Stimulated activated CD8-positive, alpha-beta memory T cell treated with anti-CD3 and anti-CD28 coated beads, Interleukin-2, amount 100 ng/mL, for 48 hours (primary cell): ENCODE data around the gene TMEM163.
"Not testable (repeated sequence)": the region's sequence is repeated elsewhere in the genome, so short reads cannot be mapped to it uniquely, and the experiment has no call there.

Source experiments
- DNase-seq, 2 donors: peaks; one replicate each; pipeline ENCODE4 v3.0.0-alpha.2; 2020; ENCODE audit warnings: low read depth in 2 of 2

Gene TMEM163

GRCh38 chr2:134536296-134536695 lies 182.5 kb downstream of the TMEM163 start:
- DNase-seq, result no peak

GRCh38 chr2:134532537-134532936 lies 186.3 kb downstream of the TMEM163 start:
- DNase-seq, result no peak

- DNase-seq, result no peak
These were observed 191.4 kb downstream of the TMEM163 start for GRCh38 chr2:134527381-134527780.

GRCh38 chr2:134522496-134523455 lies 196.0 kb downstream of the TMEM163 start:
- DNase-seq, result no peak

- no peak for DNase-seq
These were observed 200.7 kb downstream of the TMEM163 start for GRCh38 chr2:134518101-134518500.

GRCh38 chr2:134515137-134515536 lies 203.7 kb downstream of the TMEM163 start:
- no peak for DNase-seq

GRCh38 chr2:134513465-134513804 lies 205.4 kb downstream of the TMEM163 start:
- DNase-seq, result no peak

- no peak for DNase-seq
These were observed 205.9 kb downstream of the TMEM163 start for GRCh38 chr2:134512734-134513464.

GRCh38 chr2:134508391-134508790 lies 210.4 kb downstream of the TMEM163 start:
- no peak for DNase-seq

- DNase-seq, result no peak
These were observed 211.1 kb downstream of the TMEM163 start for GRCh38 chr2:134507697-134508096.

GRCh38 chr2:134507159-134507558 lies 211.6 kb downstream of the TMEM163 start:
- not testable (repeated sequence) for DNase-seq

GRCh38 chr2:134505446-134505845 lies 213.4 kb downstream of the TMEM163 start:
- DNase-seq, result no peak

GRCh38 chr2:134504586-134505336 lies 214.0 kb downstream of the TMEM163 start:
- no peak for DNase-seq

GRCh38 chr2:134502104-134502503 lies 216.7 kb downstream of the TMEM163 start:
- DNase-seq, result no peak

GRCh38 chr2:134501476-134502091 lies 217.2 kb downstream of the TMEM163 start:
- DNase-seq, result no peak

- DNase-seq, result no peak
These were observed 218.4 kb downstream of the TMEM163 start for GRCh38 chr2:134500211-134500935.

- DNase-seq, result no peak
These were observed 219.4 kb downstream of the TMEM163 start for GRCh38 chr2:134499307-134499926.

- no peak for DNase-seq
These were observed 220.1 kb downstream of the TMEM163 start for GRCh38 chr2:134498654-134499053.

GRCh38 chr2:134493797-134494196 lies 225.0 kb downstream of the TMEM163 start:
- no peak for DNase-seq

- no peak for DNase-seq
These were observed 226.9 kb downstream of the TMEM163 start for GRCh38 chr2:134491771-134492441.
